HG03135 (cell line): ENCODE measurements around the gene TMEM134.
"Not testable (repeated sequence)": the region's sequence is repeated elsewhere in the genome, so short reads cannot be mapped to it uniquely, and the experiment has no call there.

Source experiments
- ATAC-seq: cut with Tn5 transposase; IDR thresholded peaks from one replicate; pipeline ENCODE4 v1.9.1; 2021; ENCODE audit warnings: mild to moderate bottlenecking, moderate library complexity; ENCODE audit not compliant: unreplicated experiment

The TMEM134 gene

DNA sequence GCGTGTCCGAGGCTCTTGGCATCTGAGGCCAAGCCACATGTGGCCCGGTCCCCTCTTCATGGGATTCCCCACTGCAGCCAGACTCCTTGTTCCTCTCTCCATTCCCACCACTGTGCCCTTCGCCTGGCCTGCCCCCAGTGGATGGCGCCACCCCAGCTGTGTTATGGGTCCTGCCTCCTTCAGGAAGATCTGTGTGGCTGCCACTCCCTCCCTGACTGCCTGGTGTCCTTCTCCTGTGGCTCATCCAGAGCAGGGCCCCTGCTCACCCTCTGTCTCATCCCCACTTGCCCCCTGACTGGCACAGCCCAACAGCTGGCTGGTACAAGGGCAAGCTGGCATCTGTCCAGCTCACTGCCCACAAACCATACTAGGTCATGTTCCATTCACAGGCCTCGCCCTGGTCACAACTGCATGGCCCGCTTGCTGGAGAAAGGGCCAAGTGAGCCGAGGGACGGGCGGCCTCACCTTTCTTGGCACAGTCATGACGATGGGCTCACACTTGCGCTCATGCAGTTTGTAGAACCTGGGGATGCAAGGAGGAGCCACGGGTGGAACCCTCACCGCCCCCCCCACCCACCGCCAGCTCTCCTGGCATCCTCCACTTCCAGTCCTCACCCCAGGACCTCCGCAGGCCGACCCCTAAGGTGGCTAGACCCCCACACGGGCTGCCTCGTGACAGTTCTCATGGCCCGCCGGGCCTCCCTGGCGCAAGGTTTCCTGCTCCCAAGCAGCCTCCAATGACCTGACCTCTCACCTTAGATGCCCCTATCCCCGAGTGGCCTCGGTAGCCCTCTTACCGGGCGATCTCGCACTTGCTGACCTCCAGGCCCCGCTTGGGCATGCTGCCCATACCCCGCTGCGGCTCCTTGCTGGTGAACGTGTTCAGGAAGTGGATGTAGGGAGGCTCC is 29.5 kb downstream of the TMEM134 start:
- no peak for ATAC-seq

DNA sequence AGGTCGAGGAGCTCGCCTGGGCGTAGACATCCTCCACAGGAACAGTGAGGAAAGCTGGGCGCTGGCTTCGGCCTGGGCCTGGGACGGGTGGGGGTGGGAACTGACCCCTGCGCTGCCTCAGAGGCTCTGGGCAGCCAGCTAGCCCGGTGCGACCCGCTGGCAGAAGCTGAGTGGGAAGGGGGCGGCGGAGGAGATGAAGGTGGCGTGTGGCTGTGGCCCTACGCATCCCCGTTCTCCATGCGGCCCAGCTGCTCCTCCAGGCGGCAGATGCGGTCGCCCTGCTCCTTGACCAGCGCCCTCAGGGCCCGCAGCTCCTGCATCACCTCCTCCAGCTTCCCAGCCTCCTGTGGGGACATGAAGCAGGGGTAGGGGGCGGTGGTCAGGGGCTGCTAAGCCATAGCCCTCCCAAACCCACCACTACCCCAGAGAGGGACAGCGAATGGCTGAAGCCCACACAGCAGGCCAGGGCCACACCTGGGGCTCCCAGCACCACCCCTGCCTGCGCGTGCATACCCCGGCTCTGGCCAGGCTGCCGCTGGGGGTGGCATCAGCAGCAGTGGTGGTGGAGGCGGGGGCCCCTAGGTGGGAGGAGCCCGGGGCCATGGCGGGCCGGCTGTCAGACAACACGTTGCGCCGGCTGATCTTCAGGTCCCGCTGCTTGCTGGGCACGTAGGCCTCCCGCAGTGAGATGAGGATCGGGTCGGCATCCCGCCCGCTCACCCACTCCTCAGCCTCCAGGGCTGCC is 30.7 kb downstream of the TMEM134 start:
- no peak for ATAC-seq

DNA sequence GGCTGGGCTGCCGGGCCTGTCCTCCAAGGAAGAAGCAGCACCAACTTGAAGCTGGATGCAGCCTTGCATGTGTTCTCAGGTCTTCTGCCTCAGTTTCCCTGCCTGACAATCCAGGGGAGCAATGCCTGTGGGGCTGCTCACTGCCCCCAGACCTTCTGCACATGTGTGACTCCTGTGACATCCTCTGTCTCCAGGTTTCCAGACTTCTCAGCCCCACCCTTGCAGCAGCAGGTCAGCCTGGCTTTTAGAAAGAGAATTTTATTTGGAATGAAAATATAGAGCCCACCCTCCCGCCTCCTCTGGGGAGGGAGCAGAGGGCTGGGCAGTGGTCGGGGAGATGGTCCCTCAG is 31.3 kb downstream of the TMEM134 start:
- no peak for ATAC-seq

DNA sequence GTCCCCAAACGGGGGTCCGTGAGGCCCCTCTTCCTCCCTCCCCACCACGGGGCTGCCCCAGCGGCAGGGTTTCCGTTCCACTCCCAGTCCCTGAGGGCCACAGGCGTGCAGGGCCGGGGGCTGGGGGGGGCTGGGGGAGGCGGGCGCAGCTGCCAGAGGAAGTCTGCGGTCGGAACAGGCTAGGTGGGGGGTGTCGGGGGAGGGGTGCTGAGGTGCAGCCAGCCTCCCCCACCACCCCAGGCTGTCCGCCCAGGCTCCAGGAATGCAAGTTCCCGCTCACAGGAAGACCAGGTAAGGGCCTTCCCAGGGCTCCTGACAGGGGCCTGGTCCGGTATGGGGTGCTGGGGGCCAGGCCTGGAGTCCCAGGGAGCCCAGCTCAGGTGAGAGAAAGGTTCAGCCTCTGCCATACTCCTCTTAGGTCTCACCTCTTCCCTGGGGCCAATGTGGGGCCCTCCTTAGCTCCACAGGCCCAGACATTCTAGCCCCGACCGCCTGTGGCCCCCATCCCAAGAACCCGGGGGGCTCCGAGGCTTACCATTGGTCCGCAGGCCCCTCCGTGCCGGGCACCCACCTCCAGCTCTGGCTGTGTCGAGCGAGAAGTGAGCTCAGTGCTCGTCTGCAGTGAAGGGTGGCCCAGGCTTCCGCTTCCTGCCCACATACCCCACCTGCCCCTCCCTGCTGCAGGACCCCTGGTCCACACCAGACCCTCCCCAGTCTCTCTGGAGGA is 31.8 kb downstream of the TMEM134 start, which contains the start of gene PTPRCAP:
Gene PTPRCAP, minus strand, starts transcription at position 601 of the 727 bp plus-strand sequence. Its CDS starts 63 bp downstream, at position 538.
- no peak for ATAC-seq

DNA sequence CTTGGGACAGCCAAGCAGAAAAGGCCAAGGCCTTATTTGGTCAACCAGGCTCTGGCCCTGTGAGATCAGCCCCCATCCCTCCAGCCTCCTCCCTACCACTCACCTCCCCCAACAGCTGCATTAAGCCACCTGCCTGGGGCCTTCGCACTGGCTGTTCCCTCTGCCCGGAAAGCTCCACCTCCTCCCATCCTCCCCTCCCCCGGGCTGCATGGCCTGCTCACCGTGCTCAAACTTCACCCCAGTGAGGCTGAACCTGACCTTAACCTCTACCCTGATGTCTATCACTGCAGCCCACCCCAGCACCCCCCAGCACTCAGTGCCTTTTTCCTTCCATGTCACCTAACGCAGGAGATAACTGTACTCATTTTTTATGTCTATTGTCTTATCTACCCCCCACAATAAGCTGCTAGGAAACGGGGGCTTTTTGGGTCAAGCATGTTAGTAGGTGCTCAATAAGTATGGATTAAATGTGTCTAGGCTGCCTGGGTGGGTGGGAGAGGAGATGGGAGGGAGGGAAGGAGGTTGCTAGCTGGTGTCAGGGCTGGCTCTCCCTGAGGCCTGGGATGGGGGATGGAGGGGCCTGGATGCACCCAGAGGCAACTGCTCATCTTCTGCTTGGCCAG is 32.5 kb downstream of the TMEM134 start:
- peak; percentile 38 for ATAC-seq

DNA sequence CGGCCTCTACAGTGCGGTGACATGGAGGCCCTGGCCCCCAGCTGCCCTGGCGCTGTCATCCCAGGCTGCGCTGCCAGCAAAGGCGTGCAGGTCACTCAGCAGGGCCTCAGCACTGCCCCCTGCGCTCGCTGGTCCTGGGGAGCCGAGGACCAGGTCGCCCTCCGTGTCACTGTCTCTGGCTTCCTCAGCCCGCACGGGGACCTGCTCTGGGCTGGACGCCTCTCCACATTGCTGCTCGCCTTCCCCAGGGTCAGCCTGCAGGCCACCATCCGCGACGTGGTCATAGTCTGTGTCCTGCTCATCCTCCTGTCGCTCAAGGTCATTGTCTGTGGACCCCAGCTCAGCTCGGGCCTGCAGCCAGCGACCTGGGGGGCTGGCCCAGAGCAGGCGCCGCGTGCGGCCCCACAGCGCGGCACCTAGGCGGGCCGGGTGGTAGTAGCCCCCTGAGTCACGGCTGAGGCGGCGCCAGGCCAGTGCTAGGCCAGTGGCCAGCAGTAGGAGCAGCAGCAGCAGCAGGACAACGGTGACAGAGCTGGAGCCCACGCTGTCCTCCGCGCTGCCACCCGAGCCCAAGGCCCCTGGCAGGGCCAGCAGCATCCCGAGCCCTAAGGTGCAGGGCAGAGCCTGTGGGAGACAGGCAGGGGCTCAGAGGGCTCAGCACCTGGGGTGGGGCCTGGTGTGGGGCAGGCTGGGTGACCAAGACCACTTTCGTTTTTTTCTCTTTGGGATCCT is 33.2 kb downstream of the TMEM134 start:
- no peak for ATAC-seq

DNA sequence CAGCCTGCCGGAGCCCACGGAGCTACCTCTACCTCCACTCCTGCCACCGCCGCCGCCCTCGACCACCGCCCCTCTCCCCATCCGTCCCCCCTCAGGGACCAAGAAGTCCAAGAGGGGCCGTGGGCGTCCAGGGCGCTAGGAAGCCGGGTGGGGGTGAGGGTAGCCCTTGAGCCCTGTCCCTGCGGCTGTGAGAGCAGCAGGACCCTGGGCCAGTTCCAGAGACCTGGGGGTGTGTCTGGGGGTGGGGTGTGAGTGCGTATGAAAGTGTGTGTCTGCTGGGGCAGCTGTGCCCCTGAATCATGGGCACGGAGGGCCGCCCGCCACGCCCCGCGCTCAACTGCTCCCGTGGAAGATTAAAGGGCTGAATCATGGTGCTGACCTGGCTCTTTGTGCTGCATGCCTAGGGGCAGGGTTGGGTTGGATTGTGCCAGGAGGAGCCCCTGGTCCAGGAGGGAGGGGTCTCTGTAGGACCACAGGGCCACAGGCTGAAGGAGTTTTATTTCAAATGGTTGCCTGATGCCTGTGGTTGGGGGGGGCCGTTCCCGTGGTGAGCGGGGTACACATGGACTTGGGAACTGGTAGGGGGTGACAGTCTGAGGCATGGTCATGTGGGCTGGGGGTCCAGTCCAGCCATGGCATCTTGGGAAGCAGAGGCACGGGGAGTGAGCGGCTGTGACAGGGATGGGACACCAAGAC is 33.9 kb downstream of the TMEM134 start:
- no peak for ATAC-seq

DNA sequence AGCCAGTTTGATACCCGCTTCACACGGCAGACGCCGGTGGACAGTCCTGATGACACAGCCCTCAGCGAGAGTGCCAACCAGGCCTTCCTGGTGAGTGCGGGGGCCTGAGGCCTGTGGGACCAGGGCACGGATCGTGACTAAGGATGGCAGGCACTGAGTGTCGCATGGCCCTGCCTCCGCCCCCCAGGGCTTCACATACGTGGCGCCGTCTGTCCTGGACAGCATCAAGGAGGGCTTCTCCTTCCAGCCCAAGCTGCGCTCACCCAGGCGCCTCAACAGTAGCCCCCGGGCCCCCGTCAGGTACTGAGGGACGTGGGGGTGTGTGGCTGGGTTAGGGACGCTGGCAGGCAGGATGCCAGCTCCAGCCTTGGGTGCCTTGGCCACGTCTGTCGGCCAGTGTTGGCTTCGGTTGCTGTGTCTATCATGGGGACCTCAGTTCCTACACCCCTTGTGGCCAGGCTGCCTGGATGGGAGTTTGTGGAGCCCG is 34.6 kb downstream of the TMEM134 start:
- no peak for ATAC-seq

DNA sequence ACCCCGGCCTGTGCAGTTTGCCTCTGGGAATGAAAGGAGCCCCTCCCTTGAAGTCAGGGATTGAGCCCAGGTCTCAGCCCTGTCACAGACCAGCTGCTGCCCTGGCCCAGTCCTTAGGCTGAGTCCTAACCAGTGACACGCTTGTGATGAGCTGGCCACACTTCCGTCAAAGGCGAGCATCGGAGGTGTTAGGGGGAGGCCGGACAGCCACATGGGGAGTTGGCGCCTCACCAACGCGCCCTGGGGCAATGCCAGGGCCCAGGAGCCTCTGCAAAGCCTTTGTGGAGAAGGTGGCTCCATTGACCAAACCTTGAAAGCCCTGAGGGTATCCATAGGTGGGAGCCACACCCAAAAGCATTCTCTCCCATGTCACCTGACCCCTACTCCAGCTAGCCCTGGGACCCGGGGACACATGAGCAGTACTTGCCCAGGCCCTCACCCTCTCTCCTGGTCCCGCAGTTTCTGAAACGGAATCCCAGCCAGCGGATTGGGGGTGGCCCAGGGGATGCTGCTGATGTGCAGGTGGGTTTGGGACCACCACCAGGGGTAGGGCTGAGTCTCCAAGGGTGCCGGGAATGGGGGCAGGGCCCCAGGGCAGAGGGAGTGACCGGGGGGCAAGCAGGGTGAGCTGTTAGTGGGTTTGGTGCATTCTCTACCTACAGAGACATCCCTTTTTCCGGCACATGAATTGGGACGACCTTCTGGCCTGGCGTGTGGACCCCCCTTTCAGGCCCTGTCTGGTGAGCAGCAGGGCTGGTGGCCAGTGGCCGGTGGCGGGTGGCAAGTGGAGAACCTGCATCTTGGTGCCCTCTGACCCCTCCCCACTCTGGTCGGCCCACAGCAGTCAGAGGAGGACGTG is 35.3 kb downstream of the TMEM134 start:
- no peak for ATAC-seq

DNA sequence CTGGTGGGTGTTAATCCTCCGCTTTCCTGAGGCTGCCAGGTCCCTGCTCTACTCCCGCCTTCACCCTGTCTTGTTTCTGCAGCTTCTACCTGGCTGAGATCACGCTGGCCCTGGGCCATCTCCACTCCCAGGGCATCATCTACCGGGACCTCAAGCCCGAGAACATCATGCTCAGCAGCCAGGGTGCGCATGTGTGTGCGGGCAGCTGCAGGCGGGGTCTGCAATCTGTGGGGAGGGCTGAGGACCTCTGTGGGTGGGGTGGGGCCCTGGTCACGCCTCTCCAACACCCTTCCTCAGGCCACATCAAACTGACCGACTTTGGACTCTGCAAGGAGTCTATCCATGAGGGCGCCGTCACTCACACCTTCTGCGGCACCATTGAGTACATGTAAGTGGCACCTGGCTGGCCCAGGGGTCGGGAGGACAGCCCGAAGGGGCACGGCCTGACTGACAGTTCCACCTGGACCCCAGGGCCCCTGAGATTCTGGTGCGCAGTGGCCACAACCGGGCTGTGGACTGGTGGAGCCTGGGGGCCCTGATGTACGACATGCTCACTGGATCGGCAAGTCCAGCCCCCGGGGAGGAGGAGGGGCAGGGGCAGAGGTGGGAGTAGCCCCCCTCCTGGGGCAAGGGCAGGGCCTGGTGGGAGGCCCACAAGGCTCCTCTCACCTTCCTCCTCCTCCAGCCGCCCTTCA is 36.2 kb downstream of the TMEM134 start:
- ATAC-seq: no peak

DNA sequence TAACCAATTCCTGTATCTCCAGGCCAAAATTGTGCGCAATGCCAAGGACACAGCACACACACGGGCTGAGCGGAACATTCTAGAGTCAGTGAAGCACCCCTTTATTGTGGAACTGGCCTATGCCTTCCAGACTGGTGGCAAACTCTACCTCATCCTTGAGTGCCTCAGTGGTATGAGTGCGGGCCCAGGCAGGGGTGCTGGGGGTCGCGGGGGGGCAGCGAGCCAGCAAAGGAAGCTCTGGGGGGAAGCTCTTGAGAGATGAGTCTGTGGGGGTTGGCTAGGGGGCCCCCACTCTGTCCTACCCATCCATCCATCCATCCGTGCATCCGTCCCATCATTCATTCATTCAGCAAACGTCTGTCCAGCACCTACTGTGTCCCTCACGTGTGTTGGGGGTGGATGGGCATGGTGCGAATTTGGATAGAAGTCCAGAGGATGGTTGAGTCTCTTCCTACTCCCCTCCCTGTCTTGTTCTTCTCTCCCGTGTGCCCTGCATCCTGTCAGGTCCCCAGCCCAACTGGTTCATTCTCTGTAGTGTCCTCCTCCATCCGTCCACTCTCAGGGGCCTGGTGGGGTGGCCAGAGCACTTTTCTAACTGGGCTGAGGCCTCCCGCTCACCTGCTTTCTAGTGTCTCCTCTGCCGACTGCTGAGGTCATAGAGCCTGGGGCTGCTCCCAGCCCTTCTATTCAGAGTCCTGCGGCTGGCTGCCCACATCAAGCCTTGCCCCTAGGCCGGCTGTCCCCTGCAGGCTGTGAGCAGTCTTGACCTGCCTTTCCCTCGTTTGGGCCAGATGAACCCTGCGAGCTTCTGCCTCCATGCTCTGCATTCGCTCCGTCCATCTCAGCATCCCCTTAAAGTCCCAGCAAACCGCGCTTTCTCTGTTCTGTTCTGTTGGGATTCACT is 37.5 kb downstream of the TMEM134 start:
- no peak for ATAC-seq

DNA sequence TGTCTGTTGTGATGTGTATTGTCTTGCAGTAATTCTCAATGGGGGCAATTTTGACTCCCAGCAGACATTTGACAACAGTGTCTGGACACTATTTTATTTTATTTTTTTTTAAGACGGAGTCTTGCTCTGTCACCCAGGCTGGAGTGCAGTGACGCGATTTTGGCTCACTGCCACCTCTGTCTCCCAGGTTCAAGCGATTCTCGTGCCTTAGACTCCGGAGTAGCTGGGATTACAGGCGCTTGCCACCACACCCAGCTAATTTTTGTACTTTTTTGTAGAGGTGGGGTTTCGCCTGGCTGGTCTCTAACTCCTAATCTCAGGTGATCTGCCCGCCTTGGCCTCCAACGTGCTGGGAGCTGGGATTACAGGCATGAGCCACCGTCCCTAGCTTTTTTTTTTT is 39.3 kb downstream of the TMEM134 start:
- ATAC-seq: no peak

DNA sequence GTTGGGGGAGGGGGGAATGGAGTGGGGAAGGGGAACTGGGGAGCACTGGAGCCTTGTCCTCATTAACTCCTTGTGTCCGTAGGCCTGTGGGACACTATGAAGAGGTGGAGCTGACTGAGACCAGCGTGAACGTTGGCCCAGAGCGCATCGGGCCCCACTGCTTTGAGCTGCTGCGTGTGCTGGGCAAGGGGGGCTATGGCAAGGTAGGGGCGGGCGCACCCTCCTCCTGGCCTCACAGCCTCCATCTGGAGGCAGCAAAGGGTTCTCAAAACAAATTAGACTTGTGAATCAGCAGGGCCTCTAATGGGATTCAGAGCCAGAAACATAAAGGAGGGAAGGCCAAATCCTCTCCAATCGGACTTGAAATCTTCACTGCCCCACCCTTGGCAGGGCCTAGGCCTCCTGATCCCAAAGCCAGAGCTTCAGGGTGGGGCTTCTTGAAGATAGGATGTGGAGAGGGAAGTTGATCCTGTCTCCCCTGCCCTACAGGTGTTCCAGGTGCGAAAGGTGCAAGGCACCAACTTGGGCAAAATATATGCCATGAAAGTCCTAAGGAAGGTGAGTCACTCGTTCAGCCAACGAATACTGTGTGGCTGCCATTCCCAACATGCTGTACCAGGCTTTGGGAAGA is 39.9 kb downstream of the TMEM134 start:
- no peak for ATAC-seq

DNA sequence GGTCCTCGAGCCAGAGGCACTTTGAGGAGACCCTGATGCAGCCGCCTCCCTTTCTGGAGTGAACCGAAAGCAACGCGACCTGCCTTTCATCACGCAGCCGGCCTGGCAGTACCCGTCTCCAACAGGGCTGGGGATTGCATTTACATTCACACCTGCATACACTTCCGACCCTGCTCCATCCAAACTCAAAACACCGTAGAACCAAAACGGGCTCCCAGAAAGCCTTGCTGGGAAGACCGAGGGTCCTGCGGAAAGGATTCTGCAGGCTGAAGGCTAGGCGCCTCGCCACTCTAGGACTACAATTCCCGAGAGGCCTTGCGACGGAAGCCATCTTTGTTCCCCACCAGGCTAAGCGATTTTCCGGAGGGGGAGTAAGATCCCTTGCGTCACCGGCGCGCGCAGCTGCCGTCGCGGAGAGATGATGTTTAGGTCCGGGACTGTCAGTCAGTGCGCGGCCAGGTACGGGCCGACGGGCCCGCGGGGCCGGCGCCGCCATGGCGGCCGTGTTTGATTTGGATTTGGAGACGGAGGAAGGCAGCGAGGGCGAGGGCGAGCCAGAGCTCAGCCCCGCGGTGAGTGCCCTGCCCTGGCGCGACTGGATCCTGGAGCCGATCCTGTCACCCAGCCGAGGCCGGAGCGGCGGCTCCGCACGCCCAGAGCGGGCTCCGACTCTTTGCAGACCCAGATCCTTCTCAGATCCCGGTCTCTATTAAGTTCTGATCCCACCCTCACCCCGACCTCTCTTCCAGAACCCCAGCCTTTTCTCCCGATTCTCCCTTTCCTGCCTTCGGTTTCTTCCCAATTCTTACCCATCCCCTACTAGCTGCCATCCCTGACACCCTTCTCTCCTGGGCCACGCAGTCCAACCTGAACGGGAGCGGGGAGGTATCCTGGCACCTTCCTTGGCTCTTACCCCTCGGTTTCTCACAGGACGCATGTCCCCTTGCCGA is 40.7 kb downstream of the TMEM134 start, which contains the start of gene RPS6KB2:
Gene RPS6KB2, plus strand, starts transcription at position 443 of the 950 bp plus-strand sequence. Its CDS starts 52 bp downstream, at position 495.
- peak; percentile 82 for ATAC-seq

DNA sequence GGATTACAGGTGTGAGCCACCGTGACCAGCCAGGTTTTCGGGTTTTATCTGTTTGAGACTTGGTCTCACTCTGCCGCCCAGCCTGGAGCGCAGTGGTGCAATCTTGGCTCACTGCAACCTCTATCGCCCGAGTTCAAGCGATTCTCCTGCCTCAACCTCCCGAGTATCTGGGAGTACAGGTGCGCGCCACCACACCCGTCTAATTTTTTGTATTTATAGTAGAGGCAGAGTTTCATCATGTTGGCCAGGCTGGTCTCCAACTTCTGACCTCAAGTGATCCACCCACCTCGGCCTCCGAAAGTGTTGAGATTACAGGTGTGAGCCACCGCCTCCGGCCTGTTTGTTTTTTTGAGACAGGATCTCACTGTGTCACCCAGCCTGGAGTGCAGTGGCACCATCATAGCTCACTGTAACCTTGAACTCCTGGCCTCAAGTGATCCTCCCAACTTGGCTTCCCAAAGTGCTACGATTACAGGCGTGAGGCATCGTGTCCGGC is 41.6 kb downstream of the TMEM134 start:
- ATAC-seq: not testable (repeated sequence)
